NOMO-1 treated with DMSO at 0.1 percent for 48 hours (cell line): ENCODE measurements around the gene LUM.
"Not testable (repeated sequence)": the region's sequence is repeated elsewhere in the genome, so short reads cannot be mapped to it uniquely, and the experiment has no call there.

Experiments
- DNase-seq: peaks from one replicate; lab custom pipeline; 2025; ENCODE audit not compliant: unreplicated experiment; lab: John Stamatoyannopoulos, UW

The LUM gene

GRCh38 chr12:91110311-91110924 lies 876 bp downstream of the LUM start:
- DNase-seq = no peak

- no peak for DNase-seq
These were observed 1.5 kb downstream of the LUM start for GRCh38 chr12:91109581-91110310.

- DNase-seq = peak; percentile 59
These were observed 2.1 kb downstream of the LUM start for GRCh38 chr12:91109148-91109564.

- DNase-seq = no peak
These were observed 3.0 kb downstream of the LUM start for GRCh38 chr12:91108196-91108755.

GRCh38 chr12:91106283-91106682 lies 5.0 kb downstream of the LUM start:
- DNase-seq = no peak

- no peak for DNase-seq
These were observed 5.5 kb downstream of the LUM start for GRCh38 chr12:91105807-91106206.

- DNase-seq = no peak
These were observed 6.4 kb downstream of the LUM start for GRCh38 chr12:91104812-91105466.

GRCh38 chr12:91103624-91104023 lies 7.7 kb downstream of the LUM start:
- no peak for DNase-seq

GRCh38 chr12:91103101-91103500 lies 8.2 kb downstream of the LUM start:
- no peak for DNase-seq

GRCh38 chr12:91100906-91101305 lies 10.4 kb downstream of the LUM start:
- DNase-seq = no peak

- DNase-seq = no peak
These were observed 11.5 kb downstream of the LUM start for GRCh38 chr12:91099836-91100235.

- no peak for DNase-seq
These were observed 12.0 kb downstream of the LUM start for GRCh38 chr12:91099341-91099740.

GRCh38 chr12:91098941-91099340 lies 12.4 kb downstream of the LUM start:
- no peak for DNase-seq

GRCh38 chr12:91098461-91098860 lies 12.8 kb downstream of the LUM start:
- peak; percentile 21 for DNase-seq

GRCh38 chr12:91094957-91095356 lies 16.3 kb downstream of the LUM start:
- no peak for DNase-seq

GRCh38 chr12:91094032-91094662 lies 17.1 kb downstream of the LUM start:
- no peak for DNase-seq

- no peak for DNase-seq
These were observed 18.0 kb downstream of the LUM start for GRCh38 chr12:91093341-91093740.

GRCh38 chr12:91091916-91092715 lies 19.2 kb downstream of the LUM start:
- DNase-seq = no peak

- not testable (repeated sequence) for DNase-seq
These were observed 21.3 kb downstream of the LUM start for GRCh38 chr12:91089953-91090352.

- no peak for DNase-seq
These were observed 31.3 kb downstream of the LUM start for GRCh38 chr12:91080041-91080440.

- no peak for DNase-seq
These were observed 32.8 kb downstream of the LUM start for GRCh38 chr12:91078501-91078900.
